H1 (cell line): ENCODE results near the gene RPS5. TPM values are rescaled to one million over a fixed set of nuclear protein-coding genes. Genes with fewer than 3 reads are reported as not detected.

ENCODE experiments used
- CEBPB ChIP-seq: IDR thresholded peaks from 2 replicates; pipeline ENCODE4 v1.6.1; 2012; ENCODE audit warnings: low read depth, low read length
- EZH2 ChIP-seq: fragments of 200-600 bp; sonication (generic); IDR thresholded peaks from 2 replicates; pipeline ENCODE4 v1.7.1; 2012; ENCODE audit warnings: low read depth, mild to moderate bottlenecking, moderate library complexity, low read length, inconsistent platforms; ENCODE audit not compliant: severe bottlenecking
- KDM1A ChIP-seq: fragments of 200-600, 300-600 bp; sonication (generic); IDR thresholded peaks from 2 replicates; pipeline ENCODE4 v1.7.1; 2016; ENCODE audit warnings: mild to moderate bottlenecking, low read length, borderline replicate concordance
- RFX5 ChIP-seq: IDR thresholded peaks from 2 replicates; pipeline ENCODE4 v1.6.1; 2011; ENCODE audit warnings: low read depth, low read length, improper control_type of control experiment, borderline replicate concordance
- SAP30 ChIP-seq: fragments of 300-600 bp; sonication (generic); IDR thresholded peaks from 2 replicates; pipeline ENCODE4 v1.7.1; 2012; ENCODE audit warnings: low read length, moderate library complexity, mild to moderate bottlenecking, inconsistent platforms; ENCODE audit not compliant: insufficient read depth, insufficient replicate concordance
- TBP ChIP-seq: IDR thresholded peaks from 2 replicates; pipeline ENCODE4 v1.6.1; 2011; ENCODE audit warnings: low read depth, low read length, improper control_type of control experiment
- TEAD4 ChIP-seq: IDR thresholded peaks from 2 replicates; pipeline ENCODE4 v1.6.1; 2012; ENCODE audit warnings: low read depth, low read length, inconsistent platforms, mixed read lengths
- ZNF274 ChIP-seq: IDR thresholded peaks from 2 replicates; pipeline ENCODE4 v1.7.0; 2012; ENCODE audit warnings: low read length, borderline replicate concordance; ENCODE audit errors: extremely low read depth
- polyA plus RNA-seq, 7 experiments: library from polyadenylated mRNA; depleted of rRNA in 3 of 7; stranded (reverse) in 5 of 7; unstranded in 2 of 7; fragments of >200 nt in 5 of 7; fragments of 200-250 nt in 2 of 7; gene quantifications; 1 replicate in 5 of 7; 2 replicates in 1 of 7; 4 replicates in 1 of 7; pipeline versions ENCODE4 v1.2.1 to v1.2.3, GENCODE V29; 2011 to 2013; ENCODE audit warnings: missing spikeins in 2 of 7, mixed read lengths in 2 of 7
- total RNA-seq: library from RNA; stranded (reverse); fragmentation: NEBNext Ultra II Directional; extraction: Animal tissue kit (Norgen Biotek cat#: 25700); gene quantifications from 2 replicates; pipeline ENCODE4 v1.2.1, GENCODE V29; 2021

The RPS5 gene
- total and polyA plus RNA-seq, 2 of the 8 experiments (the other 6 are each of a cell fraction or from before 2014, with no cell fraction given) = 1,557 to 5,731 TPM

GRCh38 chr19:58362272-58362994 is 24.6 kb upstream of the RPS5 start, which contains the start of gene ZNF497 (continued):
- TF ChIP-seq ZNF274 (no peak), TBP (peak; percentile 91), KDM1A (no peak), SAP30 (no peak), TEAD4 (0 out of 2 replicates have a peak, but pooled peaks have one; percentile 22), EZH2 (no peak), CEBPB (no peak), RFX5 (no peak)
